B cell (primary cell): ENCODE data around the gene INCA1.

Experiments
- CTCF ChIP-seq: fragments of 200-600 bp; IDR thresholded peaks from one replicate; pipeline ENCODE4 v1.8.0; 2022; ENCODE audit warnings: antibody characterized with exemption, mild to moderate bottlenecking
- EZH2 ChIP-seq: IDR thresholded peaks from 2 replicates; pipeline ENCODE4 v1.6.1; 2012; ENCODE audit warnings: borderline replicate concordance, low read depth, mild to moderate bottlenecking, moderate library complexity, low read length; ENCODE audit not compliant: insufficient read depth, poor library complexity, severe bottlenecking

- no peak for TF ChIP-seq CTCF
- TF ChIP-seq EZH2 = no peak
Observed at GRCh38 chr17:4959261-4959965, 37.9 kb downstream of the INCA1 start.
